NK-92 treated with Interleukin-12 subunit alpha and Interleukin-12 subunit beta, amount 100 ng/mL, for 24 hours (cell line): ENCODE results near the gene KCNIP1.

Experiments
- DNase-seq: peaks from one replicate; lab custom pipeline; 2025; lab: John Stamatoyannopoulos, UW

KCNIP1 gene

GRCh38 chr5:170711300-170711699 is 207.5 kb downstream of the KCNIP1 start:
- no peak for DNase-seq

DNA sequence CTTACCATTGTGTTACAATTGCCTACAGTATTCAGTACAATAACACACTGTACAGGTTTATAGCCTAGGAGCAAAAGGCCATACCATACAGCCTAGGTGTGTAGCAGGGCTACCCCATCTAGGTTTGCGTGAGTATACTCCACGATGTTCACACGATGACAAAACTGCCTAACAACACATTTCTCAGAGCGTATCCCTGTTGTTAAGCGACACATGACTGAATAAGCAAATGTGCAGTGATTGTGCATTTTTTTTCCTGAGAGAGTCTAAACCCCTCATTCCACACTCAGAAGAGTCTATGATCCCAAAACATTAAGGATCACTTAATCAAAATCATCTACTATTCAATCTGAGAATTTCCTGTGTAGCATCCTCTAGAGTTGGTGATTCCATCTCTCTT is 211.3 kb downstream of the KCNIP1 start:
- DNase-seq = no peak

DNA sequence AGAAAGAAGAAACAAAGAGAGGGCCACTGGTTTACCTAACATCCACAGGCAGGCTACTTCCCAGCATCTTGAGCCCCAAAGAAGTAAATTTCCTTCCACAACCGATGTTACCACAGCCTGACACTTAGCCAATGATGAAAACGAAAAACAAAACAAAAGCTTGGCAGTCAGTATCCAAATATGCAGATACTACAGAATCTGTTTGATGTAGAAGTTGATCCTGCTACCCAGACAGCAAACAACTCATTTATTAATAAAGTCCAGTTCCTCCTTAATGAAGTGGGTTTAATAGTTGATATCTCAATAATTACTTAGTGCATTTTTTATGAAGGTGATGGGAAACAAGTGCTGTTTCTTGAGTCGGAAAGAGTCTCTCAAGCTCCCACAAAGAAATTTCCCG is 212.6 kb downstream of the KCNIP1 start:
- no peak for DNase-seq

- DNase-seq = no peak
Measured at GRCh38 chr5:170719551-170719950, 215.7 kb downstream of the KCNIP1 start.

GRCh38 chr5:170720179-170720578 is 216.4 kb downstream of the KCNIP1 start:
- DNase-seq = no peak

GRCh38 chr5:170720984-170721383 is 217.2 kb downstream of the KCNIP1 start:
- no peak for DNase-seq

DNA sequence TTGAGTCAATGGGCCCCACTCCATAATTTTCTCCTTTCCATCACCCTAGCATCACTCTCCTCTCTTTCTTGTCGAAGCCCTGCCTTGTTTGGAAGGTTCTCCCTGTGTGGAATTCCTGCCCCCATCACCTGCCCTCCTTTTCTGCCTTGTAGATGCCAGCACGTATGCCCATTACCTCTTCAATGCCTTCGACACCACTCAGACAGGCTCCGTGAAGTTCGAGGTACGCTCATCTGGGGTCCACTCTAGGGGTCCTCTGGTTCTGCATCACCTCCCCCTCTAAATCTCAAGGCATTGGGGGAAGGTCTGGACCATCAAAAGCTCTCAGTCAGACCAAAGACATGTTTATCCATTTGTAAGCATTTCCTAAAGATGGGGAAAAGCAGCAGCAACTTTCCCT is 217.9 kb downstream of the KCNIP1 start:
- no peak for DNase-seq

GRCh38 chr5:170722316-170722715 is 218.5 kb downstream of the KCNIP1 start:
- no peak for DNase-seq

GRCh38 chr5:170731052-170731451 is 227.2 kb downstream of the KCNIP1 start:
- no peak for DNase-seq

DNA sequence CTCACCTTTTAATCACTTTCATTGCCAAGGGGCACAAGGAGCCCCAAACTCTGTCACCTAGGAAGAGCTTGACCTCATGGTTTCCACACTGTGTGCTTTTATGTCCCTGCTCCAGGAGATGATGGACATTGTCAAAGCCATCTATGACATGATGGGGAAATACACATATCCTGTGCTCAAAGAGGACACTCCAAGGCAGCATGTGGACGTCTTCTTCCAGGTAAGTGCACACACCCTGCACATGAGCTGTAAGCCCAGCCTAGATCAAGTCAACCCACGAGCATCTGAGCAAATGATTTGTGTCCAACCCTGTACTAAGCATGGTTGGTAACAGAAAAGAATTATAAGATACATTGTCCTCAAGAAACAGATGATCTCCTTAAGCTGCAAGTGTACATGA is 228.9 kb downstream of the KCNIP1 start:
- no peak for DNase-seq

DNA sequence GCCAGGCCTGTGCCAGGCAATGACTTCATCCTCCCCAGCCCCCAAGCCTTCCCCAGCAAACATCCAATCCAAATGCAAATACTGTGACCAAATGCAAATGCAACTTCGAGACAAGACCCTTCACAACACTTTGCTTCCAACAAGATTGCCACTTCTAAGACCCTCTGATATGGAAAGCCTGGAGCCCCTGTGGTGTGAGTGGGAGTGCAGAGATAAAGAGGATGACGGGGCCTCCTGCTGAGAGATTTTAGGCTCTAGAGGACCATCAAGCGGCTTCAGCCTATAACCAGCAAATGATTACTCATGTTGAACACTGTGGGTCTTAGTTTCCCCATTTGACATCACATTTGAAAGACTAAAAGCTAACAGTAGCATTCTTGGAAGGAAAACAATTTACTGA is 233.1 kb downstream of the KCNIP1 start:
- no peak for DNase-seq

- DNase-seq = no peak
Measured at GRCh38 chr5:170737591-170737990, 233.8 kb downstream of the KCNIP1 start.

GRCh38 chr5:170738840-170739239 is 235.0 kb downstream of the KCNIP1 start:
- DNase-seq = no peak

DNA sequence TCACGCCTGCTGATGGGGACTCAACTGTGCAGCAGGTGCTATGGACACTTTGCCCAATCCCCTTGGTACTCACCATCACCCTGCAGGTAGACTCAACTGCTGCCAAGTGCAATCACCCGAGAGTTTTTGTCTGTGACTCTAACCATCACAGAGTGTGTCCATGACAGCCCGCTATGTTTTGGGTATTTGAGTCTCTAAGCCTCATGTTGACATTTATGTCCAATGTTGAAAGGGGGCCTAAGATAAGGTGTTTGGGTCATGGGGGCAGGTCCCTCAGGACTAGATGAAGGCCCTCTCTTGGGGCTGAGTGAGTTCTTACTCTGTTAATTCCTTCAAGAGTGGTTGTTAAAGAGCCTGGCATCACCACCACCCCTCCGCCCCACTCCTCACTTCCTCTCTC is 235.6 kb downstream of the KCNIP1 start:
- no peak for DNase-seq

- no peak for DNase-seq
Measured at GRCh38 chr5:170740551-170741205, 236.9 kb downstream of the KCNIP1 start.

DNA sequence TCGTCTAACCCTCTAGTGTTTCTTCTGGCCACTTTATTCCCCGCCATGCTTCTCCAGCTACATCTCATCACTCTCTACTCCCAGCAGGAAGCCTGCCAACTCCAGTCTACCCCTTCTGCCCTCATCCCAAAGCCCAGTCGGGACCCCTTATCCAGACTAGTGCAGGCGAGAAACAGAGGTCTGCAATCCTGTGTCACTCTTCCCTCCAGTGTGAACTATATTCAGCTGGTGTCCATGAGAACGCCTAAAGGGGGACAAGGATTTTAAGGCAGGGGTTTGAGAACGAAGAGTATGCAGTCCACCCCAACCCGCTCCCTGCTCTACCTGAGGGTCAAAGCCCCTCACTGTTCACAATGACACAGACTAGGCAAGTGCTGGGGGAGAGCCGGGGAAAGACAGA is 238.0 kb downstream of the KCNIP1 start:
- no peak for DNase-seq

DNA sequence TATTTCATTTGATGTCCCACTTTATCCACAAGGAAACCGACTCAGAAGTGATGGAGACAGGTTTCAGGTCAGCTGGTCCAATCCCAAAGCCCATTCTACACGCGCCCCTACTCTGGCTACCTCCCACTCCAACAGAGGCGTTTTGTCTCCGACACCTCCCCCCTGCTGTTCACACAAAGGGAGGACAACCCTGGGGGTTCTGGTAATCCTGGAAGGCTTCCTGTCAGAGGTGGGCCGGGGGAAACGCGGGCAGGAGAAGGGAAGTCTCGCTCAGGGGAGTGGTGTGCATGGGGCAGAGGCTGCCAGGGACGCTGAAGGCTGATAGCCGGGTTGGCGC is 240.0 kb downstream of the KCNIP1 start:
- no peak for DNase-seq

- DNase-seq = no peak
Measured at GRCh38 chr5:170745481-170746071, 241.8 kb downstream of the KCNIP1 start.

- DNase-seq = no peak
Measured at GRCh38 chr5:170746075-170746960, 242.5 kb downstream of the KCNIP1 start.

GRCh38 chr5:170746961-170747340 is 243.1 kb downstream of the KCNIP1 start:
- DNase-seq = no peak

DNA sequence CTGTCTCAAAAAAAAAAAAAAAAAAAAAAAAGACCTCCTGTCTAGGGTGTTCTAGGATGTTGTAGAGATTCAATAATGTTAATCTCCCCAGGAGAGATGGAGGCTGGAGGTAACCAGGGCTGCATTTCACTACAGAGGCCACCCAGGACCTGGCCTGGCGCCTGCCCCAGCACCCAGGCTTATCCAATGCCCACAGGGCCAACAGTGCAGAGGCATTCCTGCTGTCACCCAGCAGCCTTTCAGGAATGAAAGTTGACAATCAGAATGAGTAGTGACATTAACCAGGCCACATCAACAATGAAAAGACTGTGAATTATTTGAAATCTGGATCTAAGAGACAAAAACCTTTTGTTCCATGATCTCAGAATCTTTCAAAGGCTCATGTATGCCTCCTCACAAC is 243.5 kb downstream of the KCNIP1 start:
- DNase-seq = no peak

- no peak for DNase-seq
Measured at GRCh38 chr5:170747851-170748250, 244.0 kb downstream of the KCNIP1 start.

- DNase-seq = no peak
Measured at GRCh38 chr5:170748951-170749471, 245.2 kb downstream of the KCNIP1 start.
